WTC11 (cell line): ENCODE results near the gene XIRP1. TPM values are rescaled to one million over a fixed set of nuclear protein-coding genes. Genes with fewer than 3 reads are reported as not detected.

ENCODE experiments used
- CREB1 ChIP-seq: sonication (generic); formaldehyde crosslinking; IDR thresholded peaks from 2 replicates; pipeline ENCODE4 v1.8.0; 2023; ENCODE audit warnings: mild to moderate bottlenecking, missing genetic modification reagents
- CREM ChIP-seq: sonication (generic); formaldehyde crosslinking; IDR thresholded peaks from 2 replicates; pipeline ENCODE4 v1.8.1; 2022; ENCODE audit warnings: mild to moderate bottlenecking, missing genetic modification reagents, moderate library complexity
- GABPB1 ChIP-seq: sonication (generic); formaldehyde crosslinking; IDR thresholded peaks from 2 replicates; pipeline ENCODE4 v1.8.1; 2023; ENCODE audit warnings: mild to moderate bottlenecking, missing genetic modification reagents
- HMGA2 ChIP-seq: fragments of 250-450 bp; sonication (Bioruptor Pico); IDR thresholded peaks from 2 replicates; pipeline ENCODE4 v1.4.0; 2021; ENCODE audit warnings: mild to moderate bottlenecking, moderate library complexity
- HMGXB4 ChIP-seq: sonication (generic); formaldehyde crosslinking; IDR thresholded peaks from 2 replicates; pipeline ENCODE4 v1.8.1; 2023; ENCODE audit warnings: mild to moderate bottlenecking, moderate library complexity, missing genetic modification reagents
- NR2C2 ChIP-seq: sonication (generic); formaldehyde crosslinking; IDR thresholded peaks from 2 replicates; pipeline ENCODE4 v1.8.0; 2022; ENCODE audit warnings: mild to moderate bottlenecking, missing genetic modification reagents
- SMAD3 ChIP-seq: sonication (generic); formaldehyde crosslinking; IDR thresholded peaks from 2 replicates; pipeline ENCODE4 v1.8.0; 2022; ENCODE audit warnings: missing genetic modification reagents, mild to moderate bottlenecking, borderline replicate concordance
- SOX15 ChIP-seq: fragments of 250-450 bp; sonication (Bioruptor Pico); IDR thresholded peaks from 2 replicates; pipeline ENCODE4 v1.9.0; 2021; ENCODE audit warnings: mild to moderate bottlenecking
- STAT6 ChIP-seq: sonication (generic); formaldehyde crosslinking; conservative IDR thresholded peaks from 2 replicates; pipeline ENCODE4 v1.8.1; 2023; ENCODE audit warnings: mild to moderate bottlenecking, low read depth, missing genetic modification reagents, moderate library complexity
- ZBTB21 ChIP-seq: sonication (generic); formaldehyde crosslinking; IDR thresholded peaks from 2 replicates; pipeline ENCODE4 v1.8.1; 2023; ENCODE audit warnings: mild to moderate bottlenecking, missing genetic modification reagents, borderline replicate concordance
- ZNF121 ChIP-seq: sonication (generic); formaldehyde crosslinking; IDR thresholded peaks from 2 replicates; pipeline ENCODE4 v1.8.0; 2023; ENCODE audit warnings: missing genetic modification reagents
- ZNF532 ChIP-seq: fragments of 250-450 bp; sonication (Bioruptor Pico); IDR thresholded peaks from 2 replicates; pipeline ENCODE4 v1.9.0; 2021; ENCODE audit warnings: mild to moderate bottlenecking, borderline replicate concordance
- total RNA-seq: library from RNA; stranded (reverse); gene quantifications from 3 replicates; pipeline ENCODE4 v1.2.3, GENCODE V29; 2021
- TF ChIP-seq, protein P1 (sequence below): fragments of 250-450 bp; sonication (Bioruptor Pico); IDR thresholded peaks from 2 replicates; pipeline ENCODE4 v1.9.0; 2021; ENCODE audit warnings: mild to moderate bottlenecking
- TF ChIP-seq, protein P2 (sequence below): sonication (generic); formaldehyde crosslinking; IDR thresholded peaks from 2 replicates; pipeline ENCODE4 v1.8.0; 2023; ENCODE audit warnings: missing genetic modification reagents, mild to moderate bottlenecking, borderline replicate concordance
- TF ChIP-seq, protein P3 (sequence below): sonication (generic); formaldehyde crosslinking; IDR thresholded peaks from 2 replicates; pipeline ENCODE4 v1.8.1; 2022; ENCODE audit warnings: low read depth, missing genetic modification reagents, borderline replicate concordance
- TF ChIP-seq, protein P4 (sequence below): sonication (generic); formaldehyde crosslinking; IDR thresholded peaks from 2 replicates; pipeline ENCODE4 v1.8.1; 2022; ENCODE audit warnings: missing genetic modification reagents, borderline replicate concordance
- TF ChIP-seq, protein P5 (sequence below): sonication (generic); formaldehyde crosslinking; IDR thresholded peaks from 2 replicates; pipeline ENCODE4 v1.8.1; 2023; ENCODE audit warnings: mild to moderate bottlenecking, missing genetic modification reagents

The XIRP1 gene
- total RNA-seq, 1 experiment from 2014 or later = not detected

DNA sequence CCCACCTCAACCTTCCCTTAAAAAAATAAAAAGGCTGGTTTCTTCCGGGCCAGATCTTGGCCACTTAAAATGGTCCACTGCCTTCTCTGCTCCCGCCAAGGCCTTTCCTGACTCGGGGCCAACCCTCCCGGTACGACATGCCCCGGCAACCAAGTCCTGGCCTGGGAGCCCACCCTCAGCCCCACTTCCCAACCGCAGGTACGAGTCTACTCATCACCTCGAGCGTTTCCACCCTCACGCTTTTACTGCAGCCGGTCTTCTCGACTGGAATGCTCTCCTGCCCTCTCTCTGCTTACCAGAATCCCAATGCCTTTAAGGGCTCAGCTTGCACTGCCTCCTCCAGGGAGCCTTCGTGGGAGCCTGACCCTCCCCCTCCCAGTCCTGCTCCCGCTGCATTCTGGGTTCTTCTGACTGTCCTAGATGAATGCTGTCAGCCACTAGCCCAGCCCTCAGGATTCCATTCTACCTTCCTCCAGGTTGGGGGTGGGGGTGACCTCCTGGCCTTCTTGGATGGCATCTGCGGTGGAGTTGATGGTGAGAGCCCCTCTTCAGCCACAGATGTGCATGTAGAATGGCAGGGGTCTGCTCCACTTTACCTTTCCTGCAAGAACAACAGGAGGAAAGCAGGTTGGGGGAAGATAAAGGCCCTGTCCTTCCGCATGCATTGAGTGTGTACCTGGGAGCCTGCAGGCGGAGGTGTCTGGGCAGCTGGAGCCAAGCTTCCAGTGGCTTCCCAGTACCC lies 37.9 kb downstream of the XIRP1 start (continued):
- TF ChIP-seq, protein P1, sequence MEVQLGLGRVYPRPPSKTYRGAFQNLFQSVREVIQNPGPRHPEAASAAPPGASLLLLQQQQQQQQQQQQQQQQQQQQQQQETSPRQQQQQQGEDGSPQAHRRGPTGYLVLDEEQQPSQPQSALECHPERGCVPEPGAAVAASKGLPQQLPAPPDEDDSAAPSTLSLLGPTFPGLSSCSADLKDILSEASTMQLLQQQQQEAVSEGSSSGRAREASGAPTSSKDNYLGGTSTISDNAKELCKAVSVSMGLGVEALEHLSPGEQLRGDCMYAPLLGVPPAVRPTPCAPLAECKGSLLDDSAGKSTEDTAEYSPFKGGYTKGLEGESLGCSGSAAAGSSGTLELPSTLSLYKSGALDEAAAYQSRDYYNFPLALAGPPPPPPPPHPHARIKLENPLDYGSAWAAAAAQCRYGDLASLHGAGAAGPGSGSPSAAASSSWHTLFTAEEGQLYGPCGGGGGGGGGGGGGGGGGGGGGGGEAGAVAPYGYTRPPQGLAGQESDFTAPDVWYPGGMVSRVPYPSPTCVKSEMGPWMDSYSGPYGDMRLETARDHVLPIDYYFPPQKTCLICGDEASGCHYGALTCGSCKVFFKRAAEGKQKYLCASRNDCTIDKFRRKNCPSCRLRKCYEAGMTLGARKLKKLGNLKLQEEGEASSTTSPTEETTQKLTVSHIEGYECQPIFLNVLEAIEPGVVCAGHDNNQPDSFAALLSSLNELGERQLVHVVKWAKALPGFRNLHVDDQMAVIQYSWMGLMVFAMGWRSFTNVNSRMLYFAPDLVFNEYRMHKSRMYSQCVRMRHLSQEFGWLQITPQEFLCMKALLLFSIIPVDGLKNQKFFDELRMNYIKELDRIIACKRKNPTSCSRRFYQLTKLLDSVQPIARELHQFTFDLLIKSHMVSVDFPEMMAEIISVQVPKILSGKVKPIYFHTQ = no peak
- TF ChIP-seq, protein P2, sequence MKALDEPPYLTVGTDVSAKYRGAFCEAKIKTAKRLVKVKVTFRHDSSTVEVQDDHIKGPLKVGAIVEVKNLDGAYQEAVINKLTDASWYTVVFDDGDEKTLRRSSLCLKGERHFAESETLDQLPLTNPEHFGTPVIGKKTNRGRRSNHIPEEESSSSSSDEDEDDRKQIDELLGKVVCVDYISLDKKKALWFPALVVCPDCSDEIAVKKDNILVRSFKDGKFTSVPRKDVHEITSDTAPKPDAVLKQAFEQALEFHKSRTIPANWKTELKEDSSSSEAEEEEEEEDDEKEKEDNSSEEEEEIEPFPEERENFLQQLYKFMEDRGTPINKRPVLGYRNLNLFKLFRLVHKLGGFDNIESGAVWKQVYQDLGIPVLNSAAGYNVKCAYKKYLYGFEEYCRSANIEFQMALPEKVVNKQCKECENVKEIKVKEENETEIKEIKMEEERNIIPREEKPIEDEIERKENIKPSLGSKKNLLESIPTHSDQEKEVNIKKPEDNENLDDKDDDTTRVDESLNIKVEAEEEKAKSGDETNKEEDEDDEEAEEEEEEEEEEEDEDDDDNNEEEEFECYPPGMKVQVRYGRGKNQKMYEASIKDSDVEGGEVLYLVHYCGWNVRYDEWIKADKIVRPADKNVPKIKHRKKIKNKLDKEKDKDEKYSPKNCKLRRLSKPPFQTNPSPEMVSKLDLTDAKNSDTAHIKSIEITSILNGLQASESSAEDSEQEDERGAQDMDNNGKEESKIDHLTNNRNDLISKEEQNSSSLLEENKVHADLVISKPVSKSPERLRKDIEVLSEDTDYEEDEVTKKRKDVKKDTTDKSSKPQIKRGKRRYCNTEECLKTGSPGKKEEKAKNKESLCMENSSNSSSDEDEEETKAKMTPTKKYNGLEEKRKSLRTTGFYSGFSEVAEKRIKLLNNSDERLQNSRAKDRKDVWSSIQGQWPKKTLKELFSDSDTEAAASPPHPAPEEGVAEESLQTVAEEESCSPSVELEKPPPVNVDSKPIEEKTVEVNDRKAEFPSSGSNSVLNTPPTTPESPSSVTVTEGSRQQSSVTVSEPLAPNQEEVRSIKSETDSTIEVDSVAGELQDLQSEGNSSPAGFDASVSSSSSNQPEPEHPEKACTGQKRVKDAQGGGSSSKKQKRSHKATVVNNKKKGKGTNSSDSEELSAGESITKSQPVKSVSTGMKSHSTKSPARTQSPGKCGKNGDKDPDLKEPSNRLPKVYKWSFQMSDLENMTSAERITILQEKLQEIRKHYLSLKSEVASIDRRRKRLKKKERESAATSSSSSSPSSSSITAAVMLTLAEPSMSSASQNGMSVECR (CRISPR knock-in tag) = peak; percentile 59; the same call in 1 of the 2 replicates
- no peak for TF ChIP-seq HMGXB4 (CRISPR knock-in tag)
- TF ChIP-seq SOX15 (CRISPR knock-in tag) = no peak
- TF ChIP-seq CREM (CRISPR knock-in tag) = no peak
- TF ChIP-seq, protein P3, sequence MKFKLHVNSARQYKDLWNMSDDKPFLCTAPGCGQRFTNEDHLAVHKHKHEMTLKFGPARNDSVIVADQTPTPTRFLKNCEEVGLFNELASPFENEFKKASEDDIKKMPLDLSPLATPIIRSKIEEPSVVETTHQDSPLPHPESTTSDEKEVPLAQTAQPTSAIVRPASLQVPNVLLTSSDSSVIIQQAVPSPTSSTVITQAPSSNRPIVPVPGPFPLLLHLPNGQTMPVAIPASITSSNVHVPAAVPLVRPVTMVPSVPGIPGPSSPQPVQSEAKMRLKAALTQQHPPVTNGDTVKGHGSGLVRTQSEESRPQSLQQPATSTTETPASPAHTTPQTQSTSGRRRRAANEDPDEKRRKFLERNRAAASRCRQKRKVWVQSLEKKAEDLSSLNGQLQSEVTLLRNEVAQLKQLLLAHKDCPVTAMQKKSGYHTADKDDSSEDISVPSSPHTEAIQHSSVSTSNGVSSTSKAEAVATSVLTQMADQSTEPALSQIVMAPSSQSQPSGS (CRISPR knock-in tag) = no peak
- TF ChIP-seq CREB1 = no peak
- no peak for TF ChIP-seq ZNF532 (CRISPR knock-in tag)
- TF ChIP-seq SMAD3 (CRISPR knock-in tag) = no peak
- no peak for TF ChIP-seq GABPB1 (CRISPR knock-in tag)
- TF ChIP-seq, protein P4, sequence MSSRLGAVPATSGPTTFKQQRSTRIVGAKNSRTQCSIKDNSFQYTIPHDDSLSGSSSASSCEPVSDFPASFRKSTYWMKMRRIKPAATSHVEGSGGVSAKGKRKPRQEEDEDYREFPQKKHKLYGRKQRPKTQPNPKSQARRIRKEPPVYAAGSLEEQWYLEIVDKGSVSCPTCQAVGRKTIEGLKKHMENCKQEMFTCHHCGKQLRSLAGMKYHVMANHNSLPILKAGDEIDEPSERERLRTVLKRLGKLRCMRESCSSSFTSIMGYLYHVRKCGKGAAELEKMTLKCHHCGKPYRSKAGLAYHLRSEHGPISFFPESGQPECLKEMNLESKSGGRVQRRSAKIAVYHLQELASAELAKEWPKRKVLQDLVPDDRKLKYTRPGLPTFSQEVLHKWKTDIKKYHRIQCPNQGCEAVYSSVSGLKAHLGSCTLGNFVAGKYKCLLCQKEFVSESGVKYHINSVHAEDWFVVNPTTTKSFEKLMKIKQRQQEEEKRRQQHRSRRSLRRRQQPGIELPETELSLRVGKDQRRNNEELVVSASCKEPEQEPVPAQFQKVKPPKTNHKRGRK (CRISPR knock-in tag) = no peak
- TF ChIP-seq, protein P5, sequence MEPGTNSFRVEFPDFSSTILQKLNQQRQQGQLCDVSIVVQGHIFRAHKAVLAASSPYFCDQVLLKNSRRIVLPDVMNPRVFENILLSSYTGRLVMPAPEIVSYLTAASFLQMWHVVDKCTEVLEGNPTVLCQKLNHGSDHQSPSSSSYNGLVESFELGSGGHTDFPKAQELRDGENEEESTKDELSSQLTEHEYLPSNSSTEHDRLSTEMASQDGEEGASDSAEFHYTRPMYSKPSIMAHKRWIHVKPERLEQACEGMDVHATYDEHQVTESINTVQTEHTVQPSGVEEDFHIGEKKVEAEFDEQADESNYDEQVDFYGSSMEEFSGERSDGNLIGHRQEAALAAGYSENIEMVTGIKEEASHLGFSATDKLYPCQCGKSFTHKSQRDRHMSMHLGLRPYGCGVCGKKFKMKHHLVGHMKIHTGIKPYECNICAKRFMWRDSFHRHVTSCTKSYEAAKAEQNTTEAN (CRISPR knock-in tag) = no peak
- TF ChIP-seq ZBTB21 (CRISPR knock-in tag) = no peak
- no peak for TF ChIP-seq NR2C2 (CRISPR knock-in tag)
- TF ChIP-seq ZNF121 (CRISPR knock-in tag) = no peak
- no peak for TF ChIP-seq HMGA2 (CRISPR knock-in tag)
- no peak for TF ChIP-seq STAT6
